ENCODE results near the gene CAP2.
"Not testable (repeated sequence)": the region's sequence is repeated elsewhere in the genome, so short reads cannot be mapped to it uniquely, and the experiment has no call there.

Gene CAP2

DNA sequence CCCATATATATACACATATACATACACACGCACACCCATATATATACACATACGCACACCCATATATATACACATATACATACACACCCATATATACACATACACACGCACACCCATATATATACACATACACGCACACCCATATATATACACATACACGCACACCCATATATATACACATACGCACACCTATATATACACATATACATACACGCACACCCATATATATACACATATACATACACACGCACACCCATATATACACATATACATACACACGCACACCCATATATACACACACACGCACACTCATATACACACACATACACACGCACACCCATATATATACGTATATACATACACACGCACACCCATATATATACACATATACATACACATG is 193.2 kb downstream of the CAP2 start:
- DNase-seq, result not testable (repeated sequence)

DNA sequence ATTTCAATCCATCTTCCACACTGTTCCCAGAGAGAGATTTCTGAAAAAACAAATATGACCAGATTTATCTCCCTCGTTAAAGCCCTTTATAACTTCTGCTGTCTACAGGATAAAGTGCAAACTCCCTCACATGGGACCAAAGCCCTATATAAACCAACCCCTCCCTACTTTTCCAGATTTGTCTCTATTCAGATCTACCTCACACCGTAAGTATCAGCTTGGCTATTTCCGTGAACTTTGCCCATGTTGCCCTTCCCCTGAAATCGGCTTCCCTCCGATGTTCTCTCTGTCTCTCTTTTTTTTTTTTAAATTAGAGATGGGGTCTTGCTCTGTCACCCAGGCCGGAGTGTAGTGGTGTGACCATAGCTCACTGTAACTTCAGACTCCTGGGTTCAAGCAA is 194.6 kb downstream of the CAP2 start:
- DNase-seq, result no peak

DNA sequence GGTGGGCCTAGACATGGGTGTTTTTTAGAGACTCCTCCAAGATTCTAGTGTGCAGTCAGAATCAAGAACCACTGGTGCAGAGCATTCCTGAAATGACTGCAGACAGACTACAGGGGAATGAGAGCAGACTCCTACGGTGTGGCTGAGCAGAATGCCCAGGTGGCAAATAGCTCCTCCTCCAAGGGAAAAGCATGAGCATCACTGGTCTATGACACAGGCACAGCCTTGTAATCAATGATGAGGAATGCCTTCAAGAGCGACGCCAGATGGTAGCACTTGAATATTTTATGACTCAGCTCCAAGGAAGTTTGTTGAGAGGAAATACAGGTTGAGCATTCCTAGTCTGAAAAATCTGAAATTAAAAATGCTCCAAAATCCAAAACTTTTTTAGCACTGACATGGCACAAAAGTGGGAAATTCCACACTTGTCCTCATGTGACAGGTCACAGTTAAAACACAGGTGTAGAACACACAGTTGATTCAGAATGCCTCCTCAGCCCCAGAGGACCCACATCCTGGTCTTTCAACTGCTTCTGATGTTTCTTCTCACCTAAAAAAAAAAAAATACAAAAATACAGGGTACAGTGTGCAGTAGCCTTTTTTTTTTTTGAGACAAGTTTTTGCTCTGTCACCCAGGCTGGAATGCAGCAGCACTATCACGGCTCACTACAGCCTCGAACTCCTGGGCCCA is 196.2 kb downstream of the CAP2 start:
- peak; percentile 15 to 19 for DNase-seq

DNA sequence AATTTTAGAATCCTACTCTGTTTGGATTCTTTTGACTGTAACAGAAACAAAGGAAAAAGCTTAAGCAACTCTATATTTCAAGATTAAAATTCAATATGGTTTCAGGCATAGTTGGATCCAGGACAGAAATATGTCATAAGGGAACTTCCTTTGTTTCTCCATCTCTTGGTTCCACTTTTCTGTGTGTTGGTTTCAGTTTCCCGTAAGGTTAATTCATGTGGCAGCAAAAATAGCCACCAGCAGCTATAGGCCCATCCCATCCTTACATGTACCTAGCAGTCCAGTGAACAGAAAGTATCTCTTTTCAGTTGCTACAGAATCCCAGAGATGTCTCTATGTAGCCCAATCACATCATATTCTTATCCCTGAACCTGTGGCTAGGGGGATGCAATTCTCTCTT is 197.9 kb downstream of the CAP2 start:
- no peak for DNase-seq

DNA sequence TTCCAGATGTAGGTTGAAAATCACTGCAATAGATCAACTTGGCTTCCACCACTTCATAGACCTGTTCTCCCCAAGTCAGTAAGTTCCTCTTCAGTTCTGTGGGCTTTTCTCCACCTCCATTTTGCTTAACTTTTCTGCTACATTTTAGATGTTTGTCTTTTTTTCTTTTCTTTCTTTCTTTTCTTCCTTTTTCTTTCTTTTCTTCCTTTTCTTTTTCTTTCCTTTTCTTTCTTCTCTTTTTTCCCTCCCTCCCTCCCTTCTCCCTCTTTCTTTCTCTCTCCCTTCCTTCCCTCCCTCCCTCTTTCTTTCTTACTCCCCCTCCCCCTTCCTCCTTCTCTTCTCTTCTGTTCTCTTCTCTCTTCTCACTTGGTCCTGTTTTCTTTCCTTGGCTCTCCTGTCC is 199.9 kb downstream of the CAP2 start:
- no peak for DNase-seq

DNA sequence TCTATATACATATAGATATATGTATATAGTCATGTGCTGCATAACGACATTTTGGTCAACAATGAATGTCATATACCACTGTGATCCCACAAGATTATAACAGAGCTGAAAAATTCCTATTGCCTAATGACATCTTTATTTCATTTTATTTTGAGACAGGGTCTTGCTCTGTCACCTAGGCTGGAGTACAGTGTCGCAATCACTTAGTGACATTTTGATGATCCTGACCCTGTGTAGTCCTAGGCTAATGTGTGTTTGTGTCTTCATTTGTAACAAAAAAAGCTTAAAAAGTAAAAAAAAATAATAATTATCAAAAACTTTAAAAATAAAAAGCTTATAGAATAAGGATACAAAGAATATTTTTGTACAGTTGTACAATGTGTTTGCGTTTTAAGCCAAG is 202.7 kb downstream of the CAP2 start:
- no peak for DNase-seq

DNA sequence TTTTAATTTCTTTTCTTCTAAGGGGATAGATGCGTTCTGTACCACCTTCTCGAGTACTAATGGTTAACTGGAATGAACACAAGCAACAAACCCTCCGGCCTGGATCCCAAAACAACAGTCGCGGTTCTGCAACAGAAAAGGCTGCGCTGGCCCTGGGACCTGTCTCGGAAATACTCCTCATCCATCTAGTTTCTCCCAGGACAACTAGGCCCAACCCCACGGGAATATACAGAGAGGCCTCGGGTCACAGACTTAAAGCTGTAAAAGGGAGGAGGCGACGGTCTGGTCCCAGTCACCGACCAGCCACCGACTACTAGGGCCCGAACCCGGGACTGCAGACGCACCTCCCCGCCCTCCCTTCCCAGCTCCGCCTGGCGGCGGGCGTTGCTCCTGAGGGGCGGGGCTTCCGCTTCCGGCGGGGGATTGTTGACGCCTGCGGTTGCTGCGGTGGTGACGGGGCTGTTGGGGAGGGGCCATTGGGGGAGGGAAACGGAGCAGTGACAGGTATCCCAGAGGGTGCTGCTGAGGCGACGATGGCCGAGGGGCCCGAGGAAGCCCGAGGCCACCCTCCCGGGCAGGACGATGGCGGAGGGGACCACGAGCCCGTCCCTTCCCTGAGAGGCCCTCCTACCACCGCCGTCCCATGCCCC is 206.6 kb downstream of the CAP2 start, which contains the start of gene FAM8A1:
Gene FAM8A1 (plus strand): TSS at position 426 of the 650 bp plus-strand sequence. CDS start 108 bp downstream, at position 534.
- DNase-seq, result peak; percentile 94 to 95

DNA sequence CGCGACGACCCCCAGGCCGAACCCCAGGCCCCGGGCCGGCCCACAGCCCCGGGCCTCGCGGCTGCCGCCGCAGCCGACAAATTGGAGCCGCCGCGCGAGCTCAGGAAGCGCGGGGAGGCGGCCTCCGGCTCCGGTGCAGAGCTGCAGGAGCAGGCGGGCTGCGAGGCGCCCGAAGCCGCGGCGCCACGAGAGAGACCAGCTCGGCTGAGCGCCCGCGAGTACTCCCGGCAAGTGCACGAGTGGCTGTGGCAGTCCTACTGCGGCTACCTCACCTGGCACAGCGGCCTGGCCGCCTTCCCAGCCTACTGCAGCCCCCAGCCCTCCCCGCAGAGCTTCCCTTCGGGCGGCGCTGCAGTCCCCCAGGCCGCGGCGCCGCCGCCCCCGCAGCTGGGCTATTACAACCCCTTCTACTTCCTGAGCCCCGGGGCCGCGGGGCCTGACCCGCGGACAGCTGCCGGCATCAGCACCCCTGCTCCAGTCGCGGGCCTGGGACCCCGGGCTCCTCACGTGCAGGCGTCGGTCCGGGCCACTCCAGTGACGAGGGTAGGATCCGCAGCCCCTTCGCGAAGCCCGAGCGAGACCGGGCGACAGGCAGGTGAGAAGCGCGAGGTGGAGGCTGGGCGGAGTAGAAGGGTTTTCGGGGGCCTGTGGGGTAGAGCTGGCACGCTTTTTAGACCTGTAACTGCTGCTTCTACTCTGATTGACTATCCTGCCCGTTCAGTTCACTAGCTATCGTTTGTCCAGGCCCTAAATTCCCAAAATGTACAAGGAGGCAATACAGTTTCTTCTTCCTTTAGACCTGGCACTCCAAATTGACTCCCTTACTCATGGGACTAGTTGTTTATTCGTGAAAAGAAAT is 207.4 kb downstream of the CAP2 start:
- DNase-seq, result peak in 1 of 2 donors; percentile 34

DNA sequence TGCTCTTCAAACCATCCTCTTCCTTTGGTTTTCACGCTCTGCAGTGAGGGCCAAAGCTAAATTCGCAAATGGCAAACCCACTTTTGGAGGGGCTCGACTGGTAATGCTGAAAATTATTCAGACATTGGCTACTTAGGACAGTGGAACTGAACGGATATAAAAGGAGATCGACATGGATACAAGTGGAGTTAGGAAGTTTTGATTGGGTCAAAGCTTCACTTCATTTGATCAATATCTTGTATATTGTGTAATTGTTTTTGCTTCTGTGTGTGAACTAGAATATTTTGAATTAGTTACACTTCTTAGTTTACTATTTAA is 207.9 kb downstream of the CAP2 start:
- DNase-seq, result no peak

DNA sequence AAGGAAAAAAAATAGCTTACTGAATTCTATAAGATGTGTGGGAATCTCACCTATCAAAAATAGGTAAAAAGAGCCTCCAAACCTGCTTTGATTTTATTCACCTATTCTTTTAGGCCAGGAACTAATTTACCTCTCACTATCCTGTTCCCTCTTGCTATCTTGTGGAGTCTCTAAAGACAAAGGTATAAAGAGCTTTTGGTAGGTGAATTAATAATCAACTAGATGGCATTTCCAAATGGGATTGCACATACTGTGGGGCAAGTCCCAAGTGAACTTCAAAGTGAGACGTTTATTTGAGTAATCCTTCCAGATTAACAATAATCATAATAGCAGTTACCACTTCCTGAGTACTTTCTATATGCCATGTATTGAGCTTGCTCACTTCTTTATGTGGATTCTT is 209.5 kb downstream of the CAP2 start:
- no peak for DNase-seq

DNA sequence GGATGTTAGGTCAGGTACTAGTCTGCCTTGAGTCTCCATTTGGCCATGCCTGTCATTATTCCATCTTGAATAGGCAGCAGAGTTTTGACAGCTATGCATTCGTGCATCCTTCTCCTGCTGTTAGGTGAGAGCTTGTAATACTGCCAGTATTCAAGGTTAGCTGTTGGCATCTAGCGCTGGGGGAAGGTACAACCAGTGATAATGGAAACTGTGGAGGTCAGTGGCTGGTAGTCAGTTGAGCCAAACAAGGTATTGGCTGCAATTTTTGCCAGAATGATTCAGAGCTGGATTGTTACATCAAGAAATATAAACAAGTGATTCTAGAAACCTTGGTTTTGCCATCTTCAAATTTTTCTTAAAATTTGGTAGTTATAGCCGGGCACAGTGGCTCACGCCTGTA is 213.2 kb downstream of the CAP2 start:
- no peak for DNase-seq
